HCT116 (cell line): Measurements from ENCODE around the gene GMDS.

Experiments
- CTCF ChIP-seq, 3 experiments: fragments of 200-600 bp in 1 of 3; sonication (generic) in 1 of 3; IDR thresholded peaks in 2 of 3; conservative IDR thresholded peaks in 1 of 3; 2 replicates each; pipeline ENCODE4 v1.5.1; 2012 to 2017; ENCODE audit warnings: low read depth in 2 of 3, low read length in 2 of 3, antibody characterized with exemption in 1 of 3, borderline replicate concordance in 1 of 3, control low read depth in 1 of 3, mild to moderate bottlenecking in 1 of 3, mixed read lengths in 1 of 3, mixed run types in 1 of 3, moderate library complexity in 1 of 3; ENCODE audit not compliant: insufficient read depth in 1 of 3
- ELF1 ChIP-seq: IDR thresholded peaks from 2 replicates; pipeline ENCODE4 v1.6.1; 2012; ENCODE audit warnings: low read depth, borderline replicate concordance
- JUND ChIP-seq: IDR thresholded peaks from 2 replicates; pipeline ENCODE4 v1.6.1; 2012
- POLR2AphosphoS5 ChIP-seq: IDR thresholded peaks from 2 replicates; pipeline ENCODE4 v1.6.1; 2011; ENCODE audit warnings: mild to moderate bottlenecking, low read depth, low read length, moderate library complexity
- RAD21 ChIP-seq: IDR thresholded peaks from 2 replicates; pipeline ENCODE4 v1.6.1; 2012; ENCODE audit warnings: low read depth, mild to moderate bottlenecking
- TCF7L2 ChIP-seq: IDR thresholded peaks from 2 replicates; pipeline ENCODE4 v1.7.0; 2011; ENCODE audit warnings: borderline replicate concordance, inconsistent platforms; ENCODE audit not compliant: insufficient read depth, insufficient read length; ENCODE audit errors: extremely low read depth

- TF ChIP-seq TCF7L2 (no peak), CTCF (IDR thresholded peaks at IDR 0.05 in 2 of 3, conservative IDR thresholded peaks at IDR 0.05 in 1 of 3; ENCODE audit: borderline replicate concordance in 1 of 3, insufficient read depth in 1 of 3, low read depth in 2 of 3, low read length in 2 of 3) (no peak), ELF1 (no peak), RAD21 (no peak), POLR2AphosphoS5 (no peak), JUND (no peak)
Measured at GRCh38 chr6:1705630-1706029, 539.8 kb downstream of the GMDS start.
